Kidney (tissue), 14 donors: ENCODE measurements around the gene KIF6. TPM values are rescaled to one million over a fixed set of nuclear protein-coding genes. Genes with fewer than 3 reads are reported as not detected.
A peak's percentile ranks its signal among the peaks of the same experiment; 100 is the strongest.

Experiments
- DNase-seq, 5 donors: peaks; one replicate each; pipeline ENCODE4 v3.0.0-alpha.2; 2013 to 2020
- FAIRE-seq: peaks from 2 replicates; lab custom pipeline; 2012; peaks lifted over from hg19 to GRCh38; lab: Jason Lieb, UNC
- H3K27ac ChIP-seq, 2 donors: one replicate each; pipeline ENCODE4 v1.7.0; 2013; ENCODE audit warnings: low read depth in 2 of 2, low read length in 2 of 2, inconsistent platforms in 1 of 2
- H3K27me3 ChIP-seq: one replicate; pipeline ENCODE4 v1.7.1; 2013; ENCODE audit warnings: low read length, inconsistent platforms; ENCODE audit not compliant: control insufficient read depth, insufficient read depth
- H3K36me3 ChIP-seq, 3 donors: one replicate each; pipeline versions ENCODE4 v1.7.0 to v1.7.1; 2013; ENCODE audit warnings: low read length in 3 of 3, control low read depth in 1 of 3, inconsistent platforms in 1 of 3; ENCODE audit not compliant: insufficient read depth in 3 of 3, control insufficient read depth in 2 of 3
- H3K4me1 ChIP-seq, 3 donors: one replicate each; pipeline versions ENCODE4 v1.7.0 to v1.7.1; 2013; ENCODE audit warnings: low read length in 3 of 3, inconsistent platforms in 1 of 3, low read depth in 1 of 3; ENCODE audit not compliant: control insufficient read depth in 2 of 3, insufficient read depth in 2 of 3
- H3K4me3 ChIP-seq, 3 donors: one replicate each; pipeline versions ENCODE4 v1.7.0 to v1.8.1; 2013; ENCODE audit warnings: low read length in 3 of 3, control low read depth in 1 of 3, inconsistent platforms in 1 of 3
- H3K9ac ChIP-seq, 3 donors: one replicate each; pipeline versions ENCODE4 v1.7.0 to v1.7.1; 2013; ENCODE audit warnings: low read length in 3 of 3, control low read depth in 1 of 3, inconsistent platforms in 1 of 3
- H3K9me3 ChIP-seq, 3 donors: one replicate each; pipeline versions ENCODE4 v1.7.0 to v1.7.1; 2013; ENCODE audit warnings: low read length in 3 of 3, control low read depth in 1 of 3, inconsistent platforms in 1 of 3; ENCODE audit not compliant: control insufficient read depth in 2 of 3, insufficient read depth in 1 of 3
- intact Hi-C: fragments of 100-400 bp; cut with DNase I; formaldehyde crosslinking; loops from one replicate; pipeline ENCODE4 v1.11.1; 2022
- polyA plus RNA-seq: library from polyadenylated mRNA; stranded (reverse); fragments of 350-450 nt; fragmentation: Illumina TruSeq; extraction: RNeasy Lipid Tissue Mini Kit (QIAGEN cat#74804); gene quantifications from one replicate; pipeline ENCODE4 v1.2.3, GENCODE V29; 2014; ENCODE audit warnings: low read depth, low replicate concordance; ENCODE audit not compliant: insufficient read depth
- total RNA-seq: library from RNA; stranded (reverse); fragmentation: NEBNext Ultra II Directional; extraction: Animal tissue kit (Norgen Biotek cat#: 25700); gene quantifications from one replicate; pipeline ENCODE4 v1.2.1, GENCODE V29; 2021
- TF ChIP-seq, protein P1 (sequence below): IDR thresholded peaks from 3 replicates; pipeline ENCODE4 v1.5.1; 2012; ENCODE audit warnings: mild to moderate bottlenecking, moderate library complexity, borderline replicate concordance; ENCODE audit not compliant: insufficient read depth; ENCODE audit errors: extremely low read depth
- donor health status: control.
- donor health status: control.
- donor health status: control.
- donor health status: control.
- donor health status: control.
- donor health status: DM: yes; HTN: yes; CAD: no.
- donor health status: Normal renal cell carcinoma (clear cell type).

The KIF6 gene
- total and polyA plus RNA-seq, 2 donors from 2014 or later = 1.7 to 2.9 TPM

DNA sequence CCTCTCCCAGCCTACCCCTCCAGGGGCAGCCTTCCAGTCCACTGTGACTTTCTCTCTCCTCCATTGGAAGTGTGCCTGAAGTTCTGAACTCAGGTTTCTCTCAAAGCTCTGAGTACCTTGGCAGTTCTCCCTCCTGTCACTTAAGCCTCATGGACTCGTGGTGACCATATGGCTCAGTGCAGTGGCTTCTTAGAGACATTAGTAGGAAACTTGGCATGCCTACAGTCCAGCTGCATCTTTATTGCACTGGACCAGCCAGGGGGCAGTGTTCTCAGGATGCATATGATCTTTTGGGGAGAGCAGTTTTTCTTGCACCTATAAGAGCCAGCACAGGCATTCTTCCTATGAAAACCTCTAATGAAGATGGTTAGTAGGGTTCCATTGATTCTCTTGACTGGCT lies 355.2 kb downstream of the KIF6 start:
- Histone ChIP-seq H3K9me3 (no peaks in the 10 kb centered on the region), H3K27me3 (no peaks in the 10 kb centered on the region), H3K4me3 (no peak overlapping the region), H3K36me3 (no peaks in the 10 kb centered on the region), H3K4me1 (no peaks in the 10 kb centered on the region), H3K9ac (no peak overlapping the region), H3K27ac (no peak overlapping the region)
- TF ChIP-seq, protein P1, sequence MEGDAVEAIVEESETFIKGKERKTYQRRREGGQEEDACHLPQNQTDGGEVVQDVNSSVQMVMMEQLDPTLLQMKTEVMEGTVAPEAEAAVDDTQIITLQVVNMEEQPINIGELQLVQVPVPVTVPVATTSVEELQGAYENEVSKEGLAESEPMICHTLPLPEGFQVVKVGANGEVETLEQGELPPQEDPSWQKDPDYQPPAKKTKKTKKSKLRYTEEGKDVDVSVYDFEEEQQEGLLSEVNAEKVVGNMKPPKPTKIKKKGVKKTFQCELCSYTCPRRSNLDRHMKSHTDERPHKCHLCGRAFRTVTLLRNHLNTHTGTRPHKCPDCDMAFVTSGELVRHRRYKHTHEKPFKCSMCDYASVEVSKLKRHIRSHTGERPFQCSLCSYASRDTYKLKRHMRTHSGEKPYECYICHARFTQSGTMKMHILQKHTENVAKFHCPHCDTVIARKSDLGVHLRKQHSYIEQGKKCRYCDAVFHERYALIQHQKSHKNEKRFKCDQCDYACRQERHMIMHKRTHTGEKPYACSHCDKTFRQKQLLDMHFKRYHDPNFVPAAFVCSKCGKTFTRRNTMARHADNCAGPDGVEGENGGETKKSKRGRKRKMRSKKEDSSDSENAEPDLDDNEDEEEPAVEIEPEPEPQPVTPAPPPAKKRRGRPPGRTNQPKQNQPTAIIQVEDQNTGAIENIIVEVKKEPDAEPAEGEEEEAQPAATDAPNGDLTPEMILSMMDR = peak; percentile 13
- intact Hi-C loops = no loop called here
- DNase-seq = no peak
- FAIRE-seq = no peak

DNA sequence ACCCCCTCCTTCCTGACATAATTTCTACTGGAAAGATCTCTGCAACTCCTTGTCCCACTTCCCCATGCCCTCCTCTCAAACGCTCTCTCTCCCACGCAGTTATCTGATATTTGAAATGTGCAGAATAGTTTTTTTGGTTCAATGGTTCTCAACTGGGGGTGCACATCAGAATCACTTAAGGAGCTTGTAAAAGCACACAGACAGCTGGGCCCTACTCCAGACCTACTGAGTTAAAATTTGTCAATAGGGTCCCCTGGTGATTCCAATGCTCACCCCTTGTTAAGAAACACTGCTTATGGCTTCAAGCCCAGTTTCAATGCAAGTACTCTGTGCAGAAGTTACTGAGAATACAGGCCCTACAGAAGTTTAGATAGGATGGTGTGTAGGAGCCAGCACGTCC lies 357.5 kb downstream of the KIF6 start:
- H3K27ac ChIP-seq = no peak overlapping the region

DNA sequence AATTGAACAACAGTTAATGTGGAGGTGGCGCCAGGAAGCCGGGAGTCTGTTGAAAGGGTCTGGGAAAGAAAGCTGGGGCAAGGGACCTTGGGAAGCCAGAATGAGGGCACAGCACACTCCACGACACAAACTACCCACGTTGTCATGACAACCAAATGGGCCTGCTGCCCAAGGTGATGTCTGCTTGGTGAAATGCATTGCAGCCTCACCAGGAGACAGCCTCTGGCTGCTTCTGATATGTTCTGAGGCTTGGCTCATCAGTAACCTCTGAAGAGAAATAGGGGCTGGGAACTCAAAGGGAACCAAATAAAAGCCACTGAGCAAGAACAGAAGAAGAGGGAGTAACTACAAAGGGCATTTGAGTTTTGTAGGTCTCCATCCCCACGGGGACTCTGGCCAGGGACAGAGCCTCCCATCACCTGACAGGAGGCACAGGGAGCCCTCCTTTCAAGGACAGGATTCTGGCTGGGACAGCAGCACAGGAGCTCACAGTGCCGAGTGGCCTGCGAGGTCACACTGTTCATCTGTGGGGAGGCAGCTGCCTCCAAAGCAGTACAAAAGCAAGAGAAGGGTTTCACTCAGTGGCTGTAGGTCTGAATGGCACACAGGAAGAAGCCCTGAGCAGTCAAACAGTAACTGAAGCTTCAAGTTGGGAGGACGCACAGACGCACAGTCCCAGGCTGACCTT lies 358.1 kb downstream of the KIF6 start:
- intact Hi-C loops = no loop called here

More for the DNA sequence above, 357.5 kb downstream of the KIF6 start:
- no peaks in the 10 kb centered on the region for H3K36me3 ChIP-seq
- H3K4me1 ChIP-seq = no peaks in the 10 kb centered on the region
- no peak overlapping the region for H3K4me3 ChIP-seq
- intact Hi-C loops = no loop called here
- FAIRE-seq = no peak
- no peaks in the 10 kb centered on the region for H3K27me3 ChIP-seq
- peak in 1 of 5 donors; percentile 42 for DNase-seq
- no peak overlapping the region for H3K9ac ChIP-seq
- TF ChIP-seq, protein P1 = no peak
- H3K9me3 ChIP-seq = no peaks in the 10 kb centered on the region

More for the DNA sequence above, 358.1 kb downstream of the KIF6 start:
- no peak for DNase-seq
- Histone ChIP-seq H3K4me1 (peaks cover 0 to 3% (median 0%) of the 10 kb centered on the region in 3 donors), H3K4me3 (no peak overlapping the region), H3K27me3 (no peaks in the 10 kb centered on the region), H3K9me3 (no peaks in the 10 kb centered on the region), H3K36me3 (no peaks in the 10 kb centered on the region), H3K9ac (no peak overlapping the region), H3K27ac (no peak overlapping the region)
- FAIRE-seq = no peak
- TF ChIP-seq, protein P1 = no peak
